ENCODE results near the gene TMEFF2. TPM values are rescaled to one million over a fixed set of nuclear protein-coding genes. Genes with fewer than 3 reads are reported as not detected.
"Not testable (repeated sequence)": the region's sequence is repeated elsewhere in the genome, so short reads cannot be mapped to it uniquely, and the experiment has no call there.

TMEFF2 gene
- total and polyA plus RNA-seq, 10 of the 15 experiments (the other 5 are each of a cell fraction or from before 2014, with no cell fraction given): not detected

- ChIA-PET SMC1A (ENCODE audit: uncharacterized antibody, unreplicated experiment) (no interaction called here), POLR2A (no interaction called here), RAD21 (ENCODE audit: unreplicated experiment) (interaction anchor here (1.0 kb wide), 1 partner anchor 269 kb away, joined by 3 read pairs; no protein-coding TSS in a partner anchor), CTCF (interaction anchor here (0.7 to 1.5 kb wide), 3 partner anchors 9 to 323 kb away, joined by 3 to 5 read pairs (median 3); no protein-coding TSS in a partner anchor)
- no TSS peak for BruUV-seq (replicated peaks)
- FAIRE-seq: no peak
- no peaks in the 10 kb centered on the region for H3K4me1 ChIP-seq (ENCODE audit: control insufficient read depth, insufficient read depth, low read length)
- intact Hi-C loops (cut with micrococcal nuclease; ENCODE audit: unreplicated experiment): no loop called here
- no peaks in the 10 kb centered on the region for H4K20me1 ChIP-seq (ENCODE audit: control insufficient read depth, insufficient read depth)
- no peak overlapping the region for H3K4me2 ChIP-seq (ENCODE audit: control insufficient read depth, insufficient read depth)
- DNase-seq (ENCODE audit: low read depth, low spot score): no peak
- H3K9me3 ChIP-seq (replicated peaks; ENCODE audit: control insufficient read depth, insufficient read depth, low read length): no peaks in the 10 kb centered on the region
- H3K79me2 ChIP-seq (ENCODE audit: control insufficient read depth, insufficient read depth, low read length): no peaks in the 10 kb centered on the region
- no peaks in the 10 kb centered on the region for H3K36me3 ChIP-seq (ENCODE audit: control insufficient read depth in 2 of 2, insufficient read depth in 2 of 2, low read length in 1 of 2)
- H3K9ac ChIP-seq (ENCODE audit: control insufficient read depth, insufficient read depth, low read length): no peak overlapping the region
- TF ChIP-seq IRF5 (IDR thresholded peaks at IDR 0.05; ENCODE audit: borderline replicate concordance) (no peak), CHD4 (IDR thresholded peaks at IDR 0.05) (no peak)
- ATAC-seq: no peak
- 0% methylated on average over 1 of the region's 1 CpG for WGBS (ENCODE audit: insufficient coverage, insufficient replicate concordance, low lambda C conversion rate, missing lambda C conversion rate)
- no peaks in the 10 kb centered on the region for H3K27me3 ChIP-seq (replicated peaks in 1 of 2; ENCODE audit: control insufficient read depth in 2 of 2, insufficient read depth in 2 of 2, low read length in 1 of 2)
- no peak overlapping the region for H3K4me3 ChIP-seq
- in situ Hi-C loops (cut with MboI): no loop called here
- H2AFZ ChIP-seq (ENCODE audit: control insufficient read depth, low read depth, low read length): no peak overlapping the region
- H3K27ac ChIP-seq (ENCODE audit: control insufficient read depth, insufficient read depth): no peak overlapping the region
Measured at GRCh38 chr2:192139813-192140212, 54.9 kb downstream of the TMEFF2 start.

- FAIRE-seq (no peak), ATAC-seq (no peak), DNase-seq (ENCODE audit: low read depth, low spot score) (no peak)
- RAD21 ChIA-PET (ENCODE audit: unreplicated experiment): no interaction called here
- CTCF ChIA-PET: no interaction called here
- Histone ChIP-seq H3K79me2 (ENCODE audit: control insufficient read depth, insufficient read depth, low read length) (no peaks in the 10 kb centered on the region), H3K4me2 (ENCODE audit: control insufficient read depth, insufficient read depth) (no peak overlapping the region), H3K27me3 (replicated peaks in 1 of 2; ENCODE audit: control insufficient read depth in 2 of 2, insufficient read depth in 2 of 2, low read length in 1 of 2) (no peaks in the 10 kb centered on the region), H2AFZ (ENCODE audit: control insufficient read depth, low read depth, low read length) (no peak overlapping the region), H3K9ac (ENCODE audit: control insufficient read depth, insufficient read depth, low read length) (no peak overlapping the region), H4K20me1 (ENCODE audit: control insufficient read depth, insufficient read depth) (no peaks in the 10 kb centered on the region), H3K4me3 (no peak overlapping the region), H3K4me1 (ENCODE audit: control insufficient read depth, insufficient read depth, low read length) (no peaks in the 10 kb centered on the region), H3K27ac (ENCODE audit: control insufficient read depth, insufficient read depth) (no peak overlapping the region), H3K36me3 (ENCODE audit: control insufficient read depth in 2 of 2, insufficient read depth in 2 of 2, low read length in 1 of 2) (no peaks in the 10 kb centered on the region), H3K9me3 (replicated peaks; ENCODE audit: control insufficient read depth, insufficient read depth, low read length) (no peaks in the 10 kb centered on the region)
- SMC1A ChIA-PET (ENCODE audit: uncharacterized antibody, unreplicated experiment): no interaction called here
- BruUV-seq (replicated peaks): no TSS peak
- POLR2A ChIA-PET: no interaction called here
- intact Hi-C loops (cut with micrococcal nuclease; ENCODE audit: unreplicated experiment) (no loop called here), in situ Hi-C loops (cut with MboI) (no loop called here)
- TF ChIP-seq WRNIP1 (IDR thresholded peaks at IDR 0.05; ENCODE audit: borderline replicate concordance, low read depth, low read length): no peak
- TF ChIP-seq ZBTB4 (CRISPR knock-in tag; IDR thresholded peaks at IDR 0.05): no peak
- no peak for TF ChIP-seq SRF (IDR thresholded peaks at IDR 0.05; ENCODE audit: low read depth in 2 of 2, low read length in 2 of 2)
- WGBS (ENCODE audit: insufficient coverage, insufficient replicate concordance, low lambda C conversion rate, missing lambda C conversion rate): 0% methylated on average over 1 of the region's 1 CpG
Measured at GRCh38 chr2:192137451-192137850, 57.3 kb downstream of the TMEFF2 start.

- H3K36me3 ChIP-seq (ENCODE audit: control insufficient read depth in 2 of 2, insufficient read depth in 2 of 2, low read length in 1 of 2); H3K4me3 ChIP-seq; H3K4me1 ChIP-seq (ENCODE audit: control insufficient read depth, insufficient read depth, low read length); H4K20me1 ChIP-seq (ENCODE audit: control insufficient read depth, insufficient read depth); ATAC-seq; SMC1A ChIA-PET (ENCODE audit: uncharacterized antibody, unreplicated experiment); H3K9ac ChIP-seq (ENCODE audit: control insufficient read depth, insufficient read depth, low read length); H2AFZ ChIP-seq (ENCODE audit: control insufficient read depth, low read depth, low read length); H3K4me2 ChIP-seq (ENCODE audit: control insufficient read depth, insufficient read depth); POLR2A ChIA-PET; RAD21 ChIA-PET (ENCODE audit: unreplicated experiment); H3K79me2 ChIP-seq (ENCODE audit: control insufficient read depth, insufficient read depth, low read length); FAIRE-seq; BruUV-seq (replicated peaks); CTCF ChIA-PET; DNase-seq (ENCODE audit: low read depth, low spot score); in situ Hi-C loops (cut with MboI); H3K9me3 ChIP-seq (replicated peaks; ENCODE audit: control insufficient read depth, insufficient read depth, low read length); intact Hi-C loops (cut with micrococcal nuclease; ENCODE audit: unreplicated experiment); H3K27ac ChIP-seq (ENCODE audit: control insufficient read depth, insufficient read depth); H3K27me3 ChIP-seq (replicated peaks in 1 of 2; ENCODE audit: control insufficient read depth in 2 of 2, insufficient read depth in 2 of 2, low read length in 1 of 2): not testable (repeated sequence)
- 39% methylated on average over 15 of the region's 15 CpGs for WGBS (ENCODE audit: insufficient coverage, insufficient replicate concordance, low lambda C conversion rate, missing lambda C conversion rate)
Measured at GRCh38 chr2:192132604-192133003, 62.1 kb downstream of the TMEFF2 start.
